Measurements from ENCODE around the gene TMEM147. TPM values are rescaled to one million over a fixed set of nuclear protein-coding genes. Genes with fewer than 3 reads are reported as not detected.
A peak's percentile ranks its signal among the peaks of the same experiment; 100 is the strongest.

Gene TMEM147
- total and polyA plus RNA-seq, 2 of the 13 experiments (the other 11 are each of a cell fraction or from before 2014, with no cell fraction given) = 141 to 176 TPM

DNA sequence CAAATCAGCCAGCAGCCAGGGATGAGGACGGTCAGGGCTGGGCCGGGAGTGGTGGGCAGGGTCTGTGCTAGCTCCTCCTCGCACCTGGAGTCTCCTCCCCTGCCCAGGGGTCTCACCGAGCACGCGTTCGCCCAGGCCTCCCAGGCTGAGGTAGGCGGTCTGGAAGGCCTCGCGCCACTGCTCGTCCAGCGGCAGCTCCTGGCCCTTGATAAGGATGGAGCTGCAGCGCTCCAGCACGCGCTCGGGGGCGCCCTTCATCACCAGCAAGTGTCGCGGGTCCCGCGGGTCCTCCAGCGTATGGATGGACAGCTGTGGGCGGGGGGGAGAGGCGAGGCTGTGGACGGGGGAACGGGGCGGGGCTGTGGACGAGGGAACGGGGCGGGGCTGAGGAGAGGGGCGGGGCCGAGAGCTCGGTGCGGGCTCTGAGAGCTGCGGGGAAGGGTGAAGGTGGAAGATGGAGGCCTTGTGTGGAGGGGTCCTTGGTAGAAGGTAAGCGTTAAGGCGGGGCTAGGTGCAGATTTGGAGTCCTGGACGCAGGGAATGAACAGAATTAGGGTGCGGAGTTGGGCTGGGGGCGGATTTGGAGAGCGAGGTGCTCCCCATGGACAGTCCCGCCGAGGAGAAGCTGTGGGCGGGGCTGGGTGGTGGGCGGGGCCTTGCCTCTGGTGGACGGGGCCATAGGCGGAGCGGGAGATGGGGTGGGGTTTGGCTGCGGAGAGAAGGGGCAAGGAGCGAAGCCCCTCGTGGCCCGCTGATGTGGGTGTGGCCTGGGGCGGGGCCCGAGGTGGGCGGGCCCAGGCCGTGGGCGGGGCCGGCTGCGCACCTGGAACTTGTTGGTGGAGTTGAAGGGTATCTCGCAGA, 12.3 kb downstream of the TMEM147 start (continued):
- TF ChIP-seq SP4 (CRISPR knock-in tag; IDR thresholded peaks at IDR 0.05) = no peak
- peak; percentile 63 for TF ChIP-seq ZFX (CRISPR knock-in tag; IDR thresholded peaks at IDR 0.05; ENCODE audit: low read depth)
- TF ChIP-seq, protein P1, sequence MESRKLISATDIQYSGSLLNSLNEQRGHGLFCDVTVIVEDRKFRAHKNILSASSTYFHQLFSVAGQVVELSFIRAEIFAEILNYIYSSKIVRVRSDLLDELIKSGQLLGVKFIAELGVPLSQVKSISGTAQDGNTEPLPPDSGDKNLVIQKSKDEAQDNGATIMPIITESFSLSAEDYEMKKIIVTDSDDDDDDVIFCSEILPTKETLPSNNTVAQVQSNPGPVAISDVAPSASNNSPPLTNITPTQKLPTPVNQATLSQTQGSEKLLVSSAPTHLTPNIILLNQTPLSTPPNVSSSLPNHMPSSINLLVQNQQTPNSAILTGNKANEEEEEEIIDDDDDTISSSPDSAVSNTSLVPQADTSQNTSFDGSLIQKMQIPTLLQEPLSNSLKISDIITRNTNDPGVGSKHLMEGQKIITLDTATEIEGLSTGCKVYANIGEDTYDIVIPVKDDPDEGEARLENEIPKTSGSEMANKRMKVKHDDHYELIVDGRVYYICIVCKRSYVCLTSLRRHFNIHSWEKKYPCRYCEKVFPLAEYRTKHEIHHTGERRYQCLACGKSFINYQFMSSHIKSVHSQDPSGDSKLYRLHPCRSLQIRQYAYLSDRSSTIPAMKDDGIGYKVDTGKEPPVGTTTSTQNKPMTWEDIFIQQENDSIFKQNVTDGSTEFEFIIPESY (CRISPR knock-in tag; IDR thresholded peaks at IDR 0.05) = peak; percentile 91
- no peak for TF ChIP-seq SALL1 (CRISPR knock-in tag; IDR thresholded peaks at IDR 0.05)
- TF ChIP-seq MTA1 (CRISPR knock-in tag; IDR thresholded peaks at IDR 0.05; ENCODE audit: borderline replicate concordance) = 0 out of 2 replicates have a peak, but pooled peaks have one; percentile 19
- TF ChIP-seq ZBTB46 (CRISPR knock-in tag; IDR thresholded peaks at IDR 0.05; ENCODE audit: borderline replicate concordance) = no peak
- TF ChIP-seq, protein P2, sequence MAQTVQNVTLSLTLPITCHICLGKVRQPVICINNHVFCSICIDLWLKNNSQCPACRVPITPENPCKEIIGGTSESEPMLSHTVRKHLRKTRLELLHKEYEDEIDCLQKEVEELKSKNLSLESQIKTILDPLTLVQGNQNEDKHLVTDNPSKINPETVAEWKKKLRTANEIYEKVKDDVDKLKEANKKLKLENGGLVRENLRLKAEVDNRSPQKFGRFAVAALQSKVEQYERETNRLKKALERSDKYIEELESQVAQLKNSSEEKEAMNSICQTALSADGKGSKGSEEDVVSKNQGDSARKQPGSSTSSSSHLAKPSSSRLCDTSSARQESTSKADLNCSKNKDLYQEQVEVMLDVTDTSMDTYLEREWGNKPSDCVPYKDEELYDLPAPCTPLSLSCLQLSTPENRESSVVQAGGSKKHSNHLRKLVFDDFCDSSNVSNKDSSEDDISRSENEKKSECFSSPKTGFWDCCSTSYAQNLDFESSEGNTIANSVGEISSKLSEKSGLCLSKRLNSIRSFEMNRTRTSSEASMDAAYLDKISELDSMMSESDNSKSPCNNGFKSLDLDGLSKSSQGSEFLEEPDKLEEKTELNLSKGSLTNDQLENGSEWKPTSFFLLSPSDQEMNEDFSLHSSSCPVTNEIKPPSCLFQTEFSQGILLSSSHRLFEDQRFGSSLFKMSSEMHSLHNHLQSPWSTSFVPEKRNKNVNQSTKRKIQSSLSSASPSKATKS (CRISPR knock-in tag; IDR thresholded peaks at IDR 0.05) = no peak
- TF ChIP-seq, protein P3, sequence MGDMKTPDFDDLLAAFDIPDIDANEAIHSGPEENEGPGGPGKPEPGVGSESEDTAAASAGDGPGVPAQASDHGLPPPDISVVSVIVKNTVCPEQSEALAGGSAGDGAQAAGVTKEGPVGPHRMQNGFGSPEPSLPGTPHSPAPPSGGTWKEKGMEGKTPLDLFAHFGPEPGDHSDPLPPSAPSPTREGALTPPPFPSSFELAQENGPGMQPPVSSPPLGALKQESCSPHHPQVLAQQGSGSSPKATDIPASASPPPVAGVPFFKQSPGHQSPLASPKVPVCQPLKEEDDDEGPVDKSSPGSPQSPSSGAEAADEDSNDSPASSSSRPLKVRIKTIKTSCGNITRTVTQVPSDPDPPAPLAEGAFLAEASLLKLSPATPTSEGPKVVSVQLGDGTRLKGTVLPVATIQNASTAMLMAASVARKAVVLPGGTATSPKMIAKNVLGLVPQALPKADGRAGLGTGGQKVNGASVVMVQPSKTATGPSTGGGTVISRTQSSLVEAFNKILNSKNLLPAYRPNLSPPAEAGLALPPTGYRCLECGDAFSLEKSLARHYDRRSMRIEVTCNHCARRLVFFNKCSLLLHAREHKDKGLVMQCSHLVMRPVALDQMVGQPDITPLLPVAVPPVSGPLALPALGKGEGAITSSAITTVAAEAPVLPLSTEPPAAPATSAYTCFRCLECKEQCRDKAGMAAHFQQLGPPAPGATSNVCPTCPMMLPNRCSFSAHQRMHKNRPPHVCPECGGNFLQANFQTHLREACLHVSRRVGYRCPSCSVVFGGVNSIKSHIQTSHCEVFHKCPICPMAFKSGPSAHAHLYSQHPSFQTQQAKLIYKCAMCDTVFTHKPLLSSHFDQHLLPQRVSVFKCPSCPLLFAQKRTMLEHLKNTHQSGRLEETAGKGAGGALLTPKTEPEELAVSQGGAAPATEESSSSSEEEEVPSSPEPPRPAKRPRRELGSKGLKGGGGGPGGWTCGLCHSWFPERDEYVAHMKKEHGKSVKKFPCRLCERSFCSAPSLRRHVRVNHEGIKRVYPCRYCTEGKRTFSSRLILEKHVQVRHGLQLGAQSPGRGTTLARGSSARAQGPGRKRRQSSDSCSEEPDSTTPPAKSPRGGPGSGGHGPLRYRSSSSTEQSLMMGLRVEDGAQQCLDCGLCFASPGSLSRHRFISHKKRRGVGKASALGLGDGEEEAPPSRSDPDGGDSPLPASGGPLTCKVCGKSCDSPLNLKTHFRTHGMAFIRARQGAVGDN (CRISPR knock-in tag; IDR thresholded peaks at IDR 0.05) = peak; percentile 68
- no peak for TF ChIP-seq ATF7-NPFF (CRISPR knock-in tag; IDR thresholded peaks at IDR 0.05; ENCODE audit: low read depth)
- no peak for TF ChIP-seq ZNF253 (CRISPR knock-in tag; IDR thresholded peaks at IDR 0.05; ENCODE audit: borderline replicate concordance)
- TF ChIP-seq ETV5 (CRISPR knock-in tag; IDR thresholded peaks at IDR 0.05; ENCODE audit: borderline replicate concordance) = no peak
- TF ChIP-seq FIP1L1 (IDR thresholded peaks at IDR 0.05; ENCODE audit: borderline replicate concordance, insufficient read depth, low read depth, low read length) = no peak
- no peak for TF ChIP-seq PRPF4 (IDR thresholded peaks at IDR 0.05; ENCODE audit: low read depth, low read length, poor library complexity, severe bottlenecking)
- no peak for TF ChIP-seq ZNF503 (CRISPR knock-in tag; IDR thresholded peaks at IDR 0.05)
- no peak for TF ChIP-seq KDM6A (CRISPR knock-in tag; IDR thresholded peaks at IDR 0.05; ENCODE audit: low read depth)

Measured in HepG2 (cell line).